SU-DHL-6 (cell line): ENCODE results near the gene XYLT2.

Source experiments
- H2AFZ ChIP-seq: fragments of 200-600 bp; sonication (generic); 2 replicates; pipeline ENCODE4 v1.6.1; 2014; ENCODE audit warnings: low read depth, mild to moderate bottlenecking, moderate library complexity, mixed read lengths, antibody characterized with exemption, low read length; ENCODE audit not compliant: severe bottlenecking
- H3F3A ChIP-seq: fragments of 200-600 bp; shearing (Covaris generic); 2 replicates; pipeline ENCODE4 v1.6.0; 2016; ENCODE audit warnings: antibody characterized with exemption, mild to moderate bottlenecking; ENCODE audit not compliant: insufficient read depth
- H3K27ac ChIP-seq: fragments of 200-600 bp; sonication (generic); 2 replicates; pipeline ENCODE4 v1.5.1; 2016; ENCODE audit warnings: low read depth, mild to moderate bottlenecking, low read length, moderate library complexity, mixed read lengths
- H3K27me3 ChIP-seq: fragments of 200-600 bp; sonication (generic), shearing (Covaris generic); 2 replicates; pipeline ENCODE4 v1.6.0; 2014; ENCODE audit warnings: mild to moderate bottlenecking, low read length
- H3K36me3 ChIP-seq: fragments of 200-600 bp; sonication (generic); 2 replicates; pipeline ENCODE4 v1.6.1; 2014; ENCODE audit warnings: mild to moderate bottlenecking, low read length, mixed read lengths
- H3K4me2 ChIP-seq: fragments of 300-600, 200-600 bp; shearing (Covaris generic), sonication (generic); 2 replicates; pipeline ENCODE4 v1.6.0; 2014; ENCODE audit warnings: low read length, low read depth, mild to moderate bottlenecking; ENCODE audit not compliant: poor library complexity, severe bottlenecking
- H3K4me3 ChIP-seq: fragments of 200-600 bp; sonication (generic); 2 replicates; pipeline ENCODE4 v1.5.1; 2014; ENCODE audit warnings: antibody characterized with exemption, low read length, mild to moderate bottlenecking, mixed read lengths; ENCODE audit not compliant: insufficient read depth, poor library complexity, severe bottlenecking
- H3K79me2 ChIP-seq: fragments of 200-600 bp; sonication (generic); 2 replicates; pipeline ENCODE4 v1.6.1; 2014; ENCODE audit warnings: mild to moderate bottlenecking, low read length, moderate library complexity; ENCODE audit not compliant: insufficient read depth
- H3K9ac ChIP-seq: fragments of 200-600 bp; sonication (generic); 2 replicates; pipeline ENCODE4 v1.7.0; 2014; ENCODE audit warnings: mild to moderate bottlenecking, low read length
- H3K9me2 ChIP-seq: fragments of 200-600 bp; sonication (generic); replicated peaks from 2 replicates; pipeline ENCODE4 v1.6.1; 2014; ENCODE audit warnings: low read length; ENCODE audit not compliant: insufficient read depth
- H3K9me3 ChIP-seq: fragments of 200-600 bp; sonication (generic); 2 replicates; pipeline ENCODE4 v1.6.1; 2014; ENCODE audit warnings: low read length, mixed read lengths; ENCODE audit not compliant: insufficient read depth
- H4K20me1 ChIP-seq: fragments of 200-600 bp; sonication (generic); 2 replicates; pipeline ENCODE4 v1.6.1; 2014; ENCODE audit warnings: low read depth, mild to moderate bottlenecking, antibody characterized with exemption, low read length, moderate library complexity, mixed read lengths
- CTCF ChIP-seq: fragments of 200-600 bp; sonication (generic); IDR thresholded peaks from one replicate; pipeline ENCODE4 v1.5.1; 2017; ENCODE audit warnings: antibody characterized with exemption, mild to moderate bottlenecking, low read length, moderate library complexity; ENCODE audit not compliant: insufficient read depth, poor library complexity, severe bottlenecking
- EZH2phosphoT487 ChIP-seq: fragments of 200-600 bp; sonication (generic), shearing (Covaris generic); conservative IDR thresholded peaks from 2 replicates; pipeline ENCODE4 v1.6.1; 2018; ENCODE audit warnings: mild to moderate bottlenecking, antibody characterized with exemption, low read length, moderate library complexity, mixed read lengths

The XYLT2 gene

GRCh38 chr17:50303596-50303995 is 42.3 kb upstream of the XYLT2 start:
- 0 out of 2 replicates have a peak, but pooled peaks cover 3% of the 10 kb centered on the region for H3K27me3 ChIP-seq
- no peak overlapping the region for H3K27ac ChIP-seq
- H3K36me3 ChIP-seq, result no peaks in the 10 kb centered on the region
- no peak for TF ChIP-seq CTCF
- TF ChIP-seq EZH2phosphoT487, result no peak
- no peaks in the 10 kb centered on the region for H3K9me2 ChIP-seq
- no peak overlapping the region for H2AFZ ChIP-seq
- no peak overlapping the region for H3K4me2 ChIP-seq
- no peaks in the 10 kb centered on the region for H3F3A ChIP-seq
- no peaks in the 10 kb centered on the region for H4K20me1 ChIP-seq
- no peak overlapping the region for H3K9ac ChIP-seq
- H3K79me2 ChIP-seq, result no peaks in the 10 kb centered on the region
- no peaks in the 10 kb centered on the region for H3K9me3 ChIP-seq
- H3K4me3 ChIP-seq, result no peak overlapping the region

GRCh38 chr17:50304781-50305404 is 41.0 kb upstream of the XYLT2 start:
- Histone ChIP-seq H2AFZ (no peak overlapping the region), H3K27me3 (0 out of 2 replicates have a peak, but pooled peaks cover 3% of the 10 kb centered on the region), H3K27ac (no peak overlapping the region), H3K9me2 (no peaks in the 10 kb centered on the region), H3K9ac (no peak overlapping the region), H4K20me1 (no peaks in the 10 kb centered on the region), H3K9me3 (no peaks in the 10 kb centered on the region), H3K79me2 (no peaks in the 10 kb centered on the region), H3K4me2 (no peak overlapping the region), H3K4me3 (no peak overlapping the region), H3K36me3 (no peaks in the 10 kb centered on the region), H3F3A (no peaks in the 10 kb centered on the region)
- TF ChIP-seq EZH2phosphoT487 (no peak), CTCF (no peak)

- Histone ChIP-seq H2AFZ (no peak overlapping the region), H3K9me3 (no peaks in the 10 kb centered on the region), H3K27ac (no peak overlapping the region), H3K27me3 (0 out of 2 replicates have a peak, but pooled peaks cover 3% of the 10 kb centered on the region), H3K9ac (no peak overlapping the region), H3K9me2 (no peaks in the 10 kb centered on the region), H3F3A (no peaks in the 10 kb centered on the region), H4K20me1 (no peaks in the 10 kb centered on the region), H3K4me3 (no peak overlapping the region), H3K79me2 (no peaks in the 10 kb centered on the region), H3K36me3 (no peaks in the 10 kb centered on the region), H3K4me2 (no peak overlapping the region)
- TF ChIP-seq CTCF (no peak), EZH2phosphoT487 (no peak)
These were observed 38.3 kb upstream of the XYLT2 start for GRCh38 chr17:50307654-50308053.

GRCh38 chr17:50308666-50309065 is 37.3 kb upstream of the XYLT2 start:
- H3K79me2 ChIP-seq, result no peaks in the 10 kb centered on the region
- H3K27me3 ChIP-seq, result 0 out of 2 replicates have a peak, but pooled peaks cover 3% of the 10 kb centered on the region
- no peaks in the 10 kb centered on the region for H3K9me3 ChIP-seq
- no peaks in the 10 kb centered on the region for H3K36me3 ChIP-seq
- H3K9ac ChIP-seq, result no peak overlapping the region
- H3F3A ChIP-seq, result no peaks in the 10 kb centered on the region
- H4K20me1 ChIP-seq, result no peaks in the 10 kb centered on the region
- H3K27ac ChIP-seq, result no peak overlapping the region
- H3K4me2 ChIP-seq, result no peak overlapping the region
- H2AFZ ChIP-seq, result no peak overlapping the region
- H3K9me2 ChIP-seq, result no peaks in the 10 kb centered on the region
- TF ChIP-seq EZH2phosphoT487 (no peak), CTCF (no peak)
- no peak overlapping the region for H3K4me3 ChIP-seq
